Glutamatergic neuron (in vitro differentiated cells): ENCODE results near the gene TLR9. TPM values are rescaled to one million over a fixed set of nuclear protein-coding genes. Genes with fewer than 3 reads are reported as not detected.

Source experiments
- DNase-seq: peaks from one replicate; pipeline ENCODE4 v3.0.0; 2022
- H3K27ac Mint-ChIP-seq: one replicate; pipeline ENCODE4 v1.8.0; 2020; ENCODE audit warnings: mild to moderate bottlenecking, mixed read lengths, inconsistent platforms; ENCODE audit not compliant: unreplicated experiment
- H3K27me3 Mint-ChIP-seq: one replicate; pipeline ENCODE4 v1.8.0; 2020; ENCODE audit warnings: mild to moderate bottlenecking, moderate library complexity, mixed read lengths, inconsistent platforms; ENCODE audit not compliant: unreplicated experiment
- H3K36me3 Mint-ChIP-seq: one replicate; pipeline ENCODE4 v1.8.0; 2020; ENCODE audit warnings: mild to moderate bottlenecking, mixed read lengths, inconsistent platforms; ENCODE audit not compliant: unreplicated experiment
- H3K4me1 Mint-ChIP-seq: one replicate; pipeline ENCODE4 v1.8.0; 2020; ENCODE audit warnings: mild to moderate bottlenecking, low read depth, mixed read lengths, inconsistent platforms; ENCODE audit not compliant: unreplicated experiment
- H3K4me3 Mint-ChIP-seq: one replicate; pipeline ENCODE4 v1.8.0; 2020; ENCODE audit warnings: mild to moderate bottlenecking, mixed read lengths, inconsistent platforms; ENCODE audit not compliant: unreplicated experiment
- H3K9me3 Mint-ChIP-seq: one replicate; pipeline ENCODE4 v1.8.0; 2020; ENCODE audit warnings: mild to moderate bottlenecking, moderate library complexity, mixed read lengths, inconsistent platforms; ENCODE audit not compliant: unreplicated experiment
- CTCF ChIP-seq: fragments of 200-600 bp; sonication (generic); IDR thresholded peaks from one replicate; pipeline ENCODE4 v1.5.0; 2021; ENCODE audit not compliant: partially characterized antibody, unreplicated experiment
- total RNA-seq: library from RNA; stranded (reverse); fragmentation: NEBNext Ultra II Directional; extraction: Animal tissue kit (Norgen Biotek cat#: 25700); gene quantifications from one replicate; pipeline ENCODE4 v1.2.1, GENCODE V29; 2021; ENCODE audit not compliant: unreplicated experiment

Gene TLR9
- total RNA-seq, 1 donor from 2014 or later, result 0.37 TPM

GRCh38 chr3:52185311-52185710 lies 40.1 kb downstream of the TLR9 start:
- no peak for DNase-seq
- H3K27ac Mint-ChIP-seq, result no peak overlapping the region
- no peak for TF ChIP-seq CTCF
- H3K4me3 Mint-ChIP-seq, result no peak overlapping the region
- no peaks in the 10 kb centered on the region for H3K4me1 Mint-ChIP-seq
- no peaks in the 10 kb centered on the region for H3K27me3 Mint-ChIP-seq
- H3K9me3 Mint-ChIP-seq, result peaks cover 3% of the 10 kb centered on the region
- no peaks in the 10 kb centered on the region for H3K36me3 Mint-ChIP-seq

GRCh38 chr3:52184690-52185089 lies 40.8 kb downstream of the TLR9 start:
- no peaks in the 10 kb centered on the region for H3K27me3 Mint-ChIP-seq
- no peaks in the 10 kb centered on the region for H3K4me1 Mint-ChIP-seq
- DNase-seq, result no peak
- no peak for TF ChIP-seq CTCF
- no peak overlapping the region for H3K4me3 Mint-ChIP-seq
- no peak overlapping the region for H3K27ac Mint-ChIP-seq
- peaks cover 3% of the 10 kb centered on the region for H3K9me3 Mint-ChIP-seq
- no peaks in the 10 kb centered on the region for H3K36me3 Mint-ChIP-seq

GRCh38 chr3:52183786-52184445 lies 41.5 kb downstream of the TLR9 start:
- H3K4me1 Mint-ChIP-seq, result no peaks in the 10 kb centered on the region
- peaks cover 2% of the 10 kb centered on the region for H3K9me3 Mint-ChIP-seq
- TF ChIP-seq CTCF, result no peak
- H3K4me3 Mint-ChIP-seq, result no peak overlapping the region
- no peak for DNase-seq
- no peaks in the 10 kb centered on the region for H3K27me3 Mint-ChIP-seq
- H3K27ac Mint-ChIP-seq, result no peak overlapping the region
- H3K36me3 Mint-ChIP-seq, result no peaks in the 10 kb centered on the region

GRCh38 chr3:52182691-52183090 lies 42.8 kb downstream of the TLR9 start:
- H3K9me3 Mint-ChIP-seq, result peaks cover 2% of the 10 kb centered on the region
- no peak for TF ChIP-seq CTCF
- H3K27ac Mint-ChIP-seq, result no peak overlapping the region
- H3K36me3 Mint-ChIP-seq, result no peaks in the 10 kb centered on the region
- DNase-seq, result no peak
- no peak overlapping the region for H3K4me3 Mint-ChIP-seq
- no peaks in the 10 kb centered on the region for H3K4me1 Mint-ChIP-seq
- H3K27me3 Mint-ChIP-seq, result no peaks in the 10 kb centered on the region

- no peak for DNase-seq
- H3K4me3 Mint-ChIP-seq, result no peak overlapping the region
- H3K36me3 Mint-ChIP-seq, result no peaks in the 10 kb centered on the region
- H3K27me3 Mint-ChIP-seq, result no peaks in the 10 kb centered on the region
- no peak overlapping the region for H3K27ac Mint-ChIP-seq
- no peak for TF ChIP-seq CTCF
- no peaks in the 10 kb centered on the region for H3K4me1 Mint-ChIP-seq
- peaks cover 2% of the 10 kb centered on the region for H3K9me3 Mint-ChIP-seq
These were observed 43.2 kb downstream of the TLR9 start for GRCh38 chr3:52182196-52182595.
